ENCODE data around the gene ATXN7L2.

The ATXN7L2 gene

DNA sequence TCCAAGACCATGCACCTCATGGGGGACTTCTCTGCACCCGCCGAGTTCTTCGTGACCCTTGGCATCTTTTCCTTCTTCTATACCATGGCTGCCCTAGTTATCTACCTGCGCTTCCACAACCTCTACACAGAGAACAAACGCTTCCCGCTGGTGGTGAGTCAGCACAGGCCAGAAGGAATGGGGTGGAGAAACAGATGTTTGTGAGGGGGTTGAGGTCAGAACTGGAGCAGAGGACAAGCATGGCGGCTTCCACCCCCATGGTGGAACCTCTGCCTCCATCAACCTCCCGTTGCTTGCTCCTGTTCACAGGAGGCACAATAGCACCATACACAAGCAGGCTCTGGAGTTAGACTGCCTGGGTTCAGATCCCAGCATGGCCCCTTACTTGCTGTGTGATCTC lies 6.9 kb upstream of the ATXN7L2 start:
- no peak overlapping the region for H3K4me3 ChIP-seq (ENCODE audit: low read depth, low read length)
- TF ChIP-seq, protein P1, sequence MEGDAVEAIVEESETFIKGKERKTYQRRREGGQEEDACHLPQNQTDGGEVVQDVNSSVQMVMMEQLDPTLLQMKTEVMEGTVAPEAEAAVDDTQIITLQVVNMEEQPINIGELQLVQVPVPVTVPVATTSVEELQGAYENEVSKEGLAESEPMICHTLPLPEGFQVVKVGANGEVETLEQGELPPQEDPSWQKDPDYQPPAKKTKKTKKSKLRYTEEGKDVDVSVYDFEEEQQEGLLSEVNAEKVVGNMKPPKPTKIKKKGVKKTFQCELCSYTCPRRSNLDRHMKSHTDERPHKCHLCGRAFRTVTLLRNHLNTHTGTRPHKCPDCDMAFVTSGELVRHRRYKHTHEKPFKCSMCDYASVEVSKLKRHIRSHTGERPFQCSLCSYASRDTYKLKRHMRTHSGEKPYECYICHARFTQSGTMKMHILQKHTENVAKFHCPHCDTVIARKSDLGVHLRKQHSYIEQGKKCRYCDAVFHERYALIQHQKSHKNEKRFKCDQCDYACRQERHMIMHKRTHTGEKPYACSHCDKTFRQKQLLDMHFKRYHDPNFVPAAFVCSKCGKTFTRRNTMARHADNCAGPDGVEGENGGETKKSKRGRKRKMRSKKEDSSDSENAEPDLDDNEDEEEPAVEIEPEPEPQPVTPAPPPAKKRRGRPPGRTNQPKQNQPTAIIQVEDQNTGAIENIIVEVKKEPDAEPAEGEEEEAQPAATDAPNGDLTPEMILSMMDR (IDR thresholded peaks at IDR 0.05; ENCODE audit: low read depth, low read length), result no peak
- DNase-seq (ENCODE audit: low read depth, low spot score), result no peak
- in situ Hi-C loops (cut with HindIII; ENCODE audit: low sequenced_read_pairs), result no loop called here

DNA sequence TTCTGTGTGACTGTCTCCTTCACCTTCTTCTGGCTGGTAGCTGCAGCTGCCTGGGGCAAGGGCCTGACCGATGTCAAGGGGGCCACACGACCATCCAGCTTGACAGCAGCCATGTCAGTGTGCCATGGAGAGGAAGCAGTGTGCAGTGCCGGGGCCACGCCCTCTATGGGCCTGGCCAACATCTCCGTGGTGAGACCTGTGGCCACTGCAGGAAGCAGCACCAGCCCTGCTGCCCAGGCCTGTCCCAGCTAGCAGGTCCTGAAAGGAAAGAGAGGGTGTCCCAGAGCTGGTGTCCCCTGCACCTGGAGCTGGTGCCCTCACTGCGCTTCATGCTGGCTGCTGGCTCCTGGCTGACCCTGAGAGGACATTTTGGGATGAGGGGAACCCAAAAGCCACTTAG lies 5.9 kb upstream of the ATXN7L2 start:
- no peak for DNase-seq (ENCODE audit: low read depth, low spot score)
- in situ Hi-C loops (cut with HindIII; ENCODE audit: low sequenced_read_pairs), result no loop called here
- H3K4me3 ChIP-seq (ENCODE audit: low read depth, low read length), result no peak overlapping the region
- TF ChIP-seq, protein P1 (IDR thresholded peaks at IDR 0.05; ENCODE audit: low read depth, low read length), result no peak

- in situ Hi-C loops (cut with HindIII; ENCODE audit: low sequenced_read_pairs), result no loop called here
- TF ChIP-seq, protein P1 (IDR thresholded peaks at IDR 0.05; ENCODE audit: low read depth, low read length), result no peak
- DNase-seq (ENCODE audit: low read depth, low spot score), result no peak
- H3K4me3 ChIP-seq (ENCODE audit: low read depth, low read length), result no peak overlapping the region
Observed at GRCh38 chr1:109478806-109479205, 4.9 kb upstream of the ATXN7L2 start.

GRCh38 chr1:109479311-109479710 lies 4.4 kb upstream of the ATXN7L2 start:
- in situ Hi-C loops (cut with HindIII; ENCODE audit: low sequenced_read_pairs), result no loop called here

GRCh38 chr1:109479901-109480300 lies 3.8 kb upstream of the ATXN7L2 start:
- in situ Hi-C loops (cut with HindIII; ENCODE audit: low sequenced_read_pairs), result no loop called here
- DNase-seq (ENCODE audit: low read depth, low spot score), result no peak
- TF ChIP-seq, protein P1 (IDR thresholded peaks at IDR 0.05; ENCODE audit: low read depth, low read length), result no peak
- H3K4me3 ChIP-seq (ENCODE audit: low read depth, low read length), result no peak overlapping the region

More at GRCh38 chr1:109479311-109479710, 4.4 kb upstream of the ATXN7L2 start:
- H3K4me3 ChIP-seq (ENCODE audit: low read depth, low read length), result no peak overlapping the region
- TF ChIP-seq, protein P1 (IDR thresholded peaks at IDR 0.05; ENCODE audit: low read depth, low read length), result no peak
- no peak for DNase-seq (ENCODE audit: low read depth, low spot score)

- TF ChIP-seq, protein P1 (IDR thresholded peaks at IDR 0.05; ENCODE audit: low read depth, low read length), result no peak
- in situ Hi-C loops (cut with HindIII; ENCODE audit: low sequenced_read_pairs), result no loop called here
- no peak for DNase-seq (ENCODE audit: low read depth, low spot score)
- H3K4me3 ChIP-seq (ENCODE audit: low read depth, low read length), result no peak overlapping the region
Observed at GRCh38 chr1:109481646-109482045, 2.1 kb upstream of the ATXN7L2 start.

DNA sequence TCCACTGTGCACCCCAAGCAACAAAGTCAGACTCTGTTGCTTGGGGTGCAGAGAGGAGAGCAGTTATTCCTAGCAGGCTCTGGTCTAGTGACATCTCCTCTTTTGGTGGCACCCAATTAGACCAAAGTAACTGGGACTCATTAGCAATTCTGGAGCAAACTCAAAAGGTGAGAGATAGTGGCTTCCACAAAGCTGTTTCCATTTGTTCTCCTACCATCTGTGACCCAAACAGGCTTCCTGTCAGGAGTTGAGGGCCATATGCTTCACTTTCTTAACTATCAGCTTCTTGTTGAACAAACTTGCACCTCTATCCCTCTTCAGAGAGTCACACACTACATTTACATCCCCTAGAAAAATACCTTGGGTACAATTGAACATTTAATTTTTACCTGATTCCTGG lies 1.5 kb upstream of the ATXN7L2 start:
- H3K4me3 ChIP-seq (ENCODE audit: low read depth, low read length), result no peak overlapping the region
- TF ChIP-seq, protein P1 (IDR thresholded peaks at IDR 0.05; ENCODE audit: low read depth, low read length), result no peak
- no peak for DNase-seq (ENCODE audit: low read depth, low spot score)
- in situ Hi-C loops (cut with HindIII; ENCODE audit: low sequenced_read_pairs), result no loop called here
